MM.1S (cell line): Measurements from ENCODE around the gene CRP.

ENCODE experiments used
- EZH2 ChIP-seq: fragments of 300-600 bp; sonication (generic); optimal IDR thresholded peaks from 2 replicates; pipeline ENCODE3; 2017; ENCODE audit warnings: low read depth, mild to moderate bottlenecking, antibody characterized with exemption, low read length, mixed read lengths
- TF ChIP-seq, protein P1 (sequence below): fragments of 300-600 bp; sonication (generic); IDR thresholded peaks from 2 replicates; pipeline ENCODE4 v1.5.1; 2016; ENCODE audit warnings: antibody characterized with exemption, low read length, mixed read lengths

DNA sequence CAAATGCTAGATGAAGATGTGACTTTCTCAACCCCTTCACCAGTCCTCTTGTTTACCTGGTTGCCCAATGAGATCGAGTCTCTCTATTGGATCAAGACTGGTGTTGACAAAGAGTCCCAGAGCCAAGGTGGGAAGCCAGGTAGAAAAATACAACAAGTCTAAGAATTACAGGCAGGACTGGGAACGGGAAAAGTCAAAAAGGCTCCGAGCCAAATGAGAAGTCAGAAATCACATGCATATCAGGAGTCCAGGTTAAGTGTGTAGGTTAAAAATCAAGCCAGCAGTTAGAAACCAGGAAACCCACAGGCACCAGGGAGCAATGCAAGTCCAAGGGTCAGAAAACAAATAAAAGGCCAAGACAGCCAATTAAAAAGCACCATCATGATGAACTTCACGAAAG is 39.0 kb upstream of the CRP start:
- TF ChIP-seq, protein P1, sequence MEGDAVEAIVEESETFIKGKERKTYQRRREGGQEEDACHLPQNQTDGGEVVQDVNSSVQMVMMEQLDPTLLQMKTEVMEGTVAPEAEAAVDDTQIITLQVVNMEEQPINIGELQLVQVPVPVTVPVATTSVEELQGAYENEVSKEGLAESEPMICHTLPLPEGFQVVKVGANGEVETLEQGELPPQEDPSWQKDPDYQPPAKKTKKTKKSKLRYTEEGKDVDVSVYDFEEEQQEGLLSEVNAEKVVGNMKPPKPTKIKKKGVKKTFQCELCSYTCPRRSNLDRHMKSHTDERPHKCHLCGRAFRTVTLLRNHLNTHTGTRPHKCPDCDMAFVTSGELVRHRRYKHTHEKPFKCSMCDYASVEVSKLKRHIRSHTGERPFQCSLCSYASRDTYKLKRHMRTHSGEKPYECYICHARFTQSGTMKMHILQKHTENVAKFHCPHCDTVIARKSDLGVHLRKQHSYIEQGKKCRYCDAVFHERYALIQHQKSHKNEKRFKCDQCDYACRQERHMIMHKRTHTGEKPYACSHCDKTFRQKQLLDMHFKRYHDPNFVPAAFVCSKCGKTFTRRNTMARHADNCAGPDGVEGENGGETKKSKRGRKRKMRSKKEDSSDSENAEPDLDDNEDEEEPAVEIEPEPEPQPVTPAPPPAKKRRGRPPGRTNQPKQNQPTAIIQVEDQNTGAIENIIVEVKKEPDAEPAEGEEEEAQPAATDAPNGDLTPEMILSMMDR: no peak
- no peak for TF ChIP-seq EZH2
